Measurements from ENCODE around the gene ADAMTS7.
"Not testable (repeated sequence)": the region's sequence is repeated elsewhere in the genome, so short reads cannot be mapped to it uniquely, and the experiment has no call there.

Gene ADAMTS7

GRCh38 chr15:78831229-78832207 is 20.3 kb upstream of the ADAMTS7 start:
- DNase-seq (ENCODE audit: low read depth in 1 of 2, low spot score in 1 of 2): no peak

GRCh38 chr15:78830514-78831228 is 19.4 kb upstream of the ADAMTS7 start:
- DNase-seq (ENCODE audit: low read depth in 1 of 2, low spot score in 1 of 2): no peak

GRCh38 chr15:78828920-78829319 is 17.7 kb upstream of the ADAMTS7 start:
- no peak for DNase-seq (ENCODE audit: low read depth in 1 of 2, low spot score in 1 of 2)

- no peak for DNase-seq (ENCODE audit: low read depth in 1 of 2, low spot score in 1 of 2)
Measured at GRCh38 chr15:78822514-78822913, 11.2 kb upstream of the ADAMTS7 start.

GRCh38 chr15:78811825-78812183 is 540 bp upstream of the ADAMTS7 start:
- no peak for DNase-seq (ENCODE audit: low read depth in 1 of 2, low spot score in 1 of 2)

GRCh38 chr15:78810362-78811123 is 721 bp downstream of the ADAMTS7 start:
- DNase-seq (ENCODE audit: low read depth in 1 of 2, low spot score in 1 of 2): no peak

- DNase-seq (ENCODE audit: low read depth in 1 of 2, low spot score in 1 of 2): no peak
Measured at GRCh38 chr15:78810003-78810361, 1.3 kb downstream of the ADAMTS7 start.

GRCh38 chr15:78808550-78808949 is 2.7 kb downstream of the ADAMTS7 start:
- no peak for DNase-seq (ENCODE audit: low read depth in 1 of 2, low spot score in 1 of 2)

- no peak for DNase-seq (ENCODE audit: low read depth in 1 of 2, low spot score in 1 of 2)
Measured at GRCh38 chr15:78807359-78807758, 3.9 kb downstream of the ADAMTS7 start.

GRCh38 chr15:78804391-78804792 is 6.9 kb downstream of the ADAMTS7 start:
- no peak for DNase-seq (ENCODE audit: low read depth in 1 of 2, low spot score in 1 of 2)

- DNase-seq (ENCODE audit: low read depth in 1 of 2, low spot score in 1 of 2): no peak
Measured at GRCh38 chr15:78800806-78801205, 10.5 kb downstream of the ADAMTS7 start.

GRCh38 chr15:78800189-78800588 is 11.1 kb downstream of the ADAMTS7 start:
- no peak for DNase-seq (ENCODE audit: low read depth in 1 of 2, low spot score in 1 of 2)

GRCh38 chr15:78799102-78799501 is 12.2 kb downstream of the ADAMTS7 start:
- DNase-seq (ENCODE audit: low read depth in 1 of 2, low spot score in 1 of 2): not testable (repeated sequence)

- DNase-seq (ENCODE audit: low read depth in 1 of 2, low spot score in 1 of 2): not testable (repeated sequence)
Measured at GRCh38 chr15:78798355-78798754, 12.9 kb downstream of the ADAMTS7 start.

GRCh38 chr15:78797951-78798350 is 13.3 kb downstream of the ADAMTS7 start:
- DNase-seq (ENCODE audit: low read depth in 1 of 2, low spot score in 1 of 2): no peak

GRCh38 chr15:78796510-78796909 is 14.8 kb downstream of the ADAMTS7 start:
- DNase-seq (ENCODE audit: low read depth in 1 of 2, low spot score in 1 of 2): no peak

- no peak for DNase-seq (ENCODE audit: low read depth in 1 of 2, low spot score in 1 of 2)
Measured at GRCh38 chr15:78795043-78795442, 16.2 kb downstream of the ADAMTS7 start.

GRCh38 chr15:78794446-78794845 is 16.8 kb downstream of the ADAMTS7 start:
- not testable (repeated sequence) for DNase-seq (ENCODE audit: low read depth in 1 of 2, low spot score in 1 of 2)

GRCh38 chr15:78791357-78791756 is 19.9 kb downstream of the ADAMTS7 start:
- no peak for DNase-seq (ENCODE audit: low read depth in 1 of 2, low spot score in 1 of 2)

GRCh38 chr15:78790027-78790426 is 21.2 kb downstream of the ADAMTS7 start:
- DNase-seq (ENCODE audit: low read depth in 1 of 2, low spot score in 1 of 2): no peak

GRCh38 chr15:78789615-78790014 is 21.6 kb downstream of the ADAMTS7 start:
- DNase-seq (ENCODE audit: low read depth in 1 of 2, low spot score in 1 of 2): no peak
